HL-60 (cell line): ENCODE data around the gene PLAU.
"Not testable (repeated sequence)": the region's sequence is repeated elsewhere in the genome, so short reads cannot be mapped to it uniquely, and the experiment has no call there.

Source experiments
- DNase-seq, 2 experiments: peaks; one replicate each; pipeline ENCODE4 v3.0.0-alpha.2; 2010 to 2020; ENCODE audit warnings: low read depth in 1 of 2, low spot score in 1 of 2
- H3K27ac ChIP-seq: fragments of 250-450 bp; sonication (Bioruptor Pico); replicated peaks from 2 replicates; pipeline ENCODE4 v1.5.1; 2020; ENCODE audit warnings: mild to moderate bottlenecking, moderate library complexity
- H3K27me3 ChIP-seq: fragments of 250-450 bp; sonication (Bioruptor Pico); 2 replicates; pipeline ENCODE4 v1.5.1; 2021; ENCODE audit warnings: mild to moderate bottlenecking, moderate library complexity; ENCODE audit not compliant: insufficient read depth, poor library complexity, severe bottlenecking
- H3K4me3 ChIP-seq: replicated peaks from 2 replicates; pipeline ENCODE4 v1.5.1; 2011; ENCODE audit warnings: mild to moderate bottlenecking, control low read depth, low read length; ENCODE audit not compliant: insufficient read depth
- CTCF ChIP-seq: IDR thresholded peaks from one replicate; pipeline ENCODE4 v1.5.1; 2011; ENCODE audit warnings: low read length, control low read depth, inconsistent platforms; ENCODE audit not compliant: insufficient read depth
- GABPA ChIP-seq: IDR thresholded peaks from 2 replicates; pipeline ENCODE4 v1.6.1; 2012; ENCODE audit warnings: low read depth
- POLR2AphosphoS5 ChIP-seq: IDR thresholded peaks from 2 replicates; pipeline ENCODE4 v1.6.1; 2012; ENCODE audit warnings: low read depth
- REST ChIP-seq: IDR thresholded peaks from 2 replicates; pipeline ENCODE4 v1.6.1; 2012; ENCODE audit warnings: low read depth; ENCODE audit not compliant: insufficient replicate concordance
- SPI1 ChIP-seq: IDR thresholded peaks from 2 replicates; pipeline ENCODE4 v1.6.1; 2012; ENCODE audit warnings: low read depth, mild to moderate bottlenecking, borderline replicate concordance

The PLAU gene

GRCh38 chr10:73894245-73894971 is 16.5 kb upstream of the PLAU start:
- DNase-seq = no peak
- no peak overlapping the region for H3K27ac ChIP-seq
- H3K27me3 ChIP-seq = no peaks in the 10 kb centered on the region
- H3K4me3 ChIP-seq = no peak overlapping the region
- TF ChIP-seq GABPA = no peak
- no peak for TF ChIP-seq POLR2AphosphoS5
- no peak for TF ChIP-seq REST
- TF ChIP-seq CTCF = no peak
- TF ChIP-seq SPI1 = no peak

GRCh38 chr10:73895381-73895780 is 15.6 kb upstream of the PLAU start:
- not testable (repeated sequence) for H3K27ac ChIP-seq, H3K27me3 ChIP-seq, DNase-seq, H3K4me3 ChIP-seq

GRCh38 chr10:73897693-73898092 is 13.2 kb upstream of the PLAU start:
- TF ChIP-seq REST = no peak
- no peaks in the 10 kb centered on the region for H3K27me3 ChIP-seq
- no peak overlapping the region for H3K27ac ChIP-seq
- no peak for DNase-seq
- no peak overlapping the region for H3K4me3 ChIP-seq

GRCh38 chr10:73898730-73899410 is 12.1 kb upstream of the PLAU start:
- Histone ChIP-seq H3K27me3 (no peaks in the 10 kb centered on the region), H3K27ac (no peak overlapping the region), H3K4me3 (no peak overlapping the region)
- DNase-seq = no peak
- no peak for TF ChIP-seq SPI1
- no peak for TF ChIP-seq CTCF
- no peak for TF ChIP-seq REST
- no peak for TF ChIP-seq GABPA
- no peak for TF ChIP-seq POLR2AphosphoS5
